K562 (cell line): Measurements from ENCODE around the gene PIP4K2A. TPM values are rescaled to one million over a fixed set of nuclear protein-coding genes. Genes with fewer than 3 reads are reported as not detected.

Source experiments
- ATAC-seq: fragments of 200-7000 bp; cut with Tn5 transposase; 3 replicates; pipeline ENCODE4 v1.9.1; 2020; ENCODE audit warnings: moderate library complexity
- BruUV-seq: library from RNA; stranded (reverse); fragments of 400-500 nt; replicated peaks from 2 replicates; lab custom pipeline; 2021; lab: Mats Ljungman, UMichigan
- CTCF ChIA-PET: fragments of 300-600 bp; formaldehyde crosslinking; extraction: SDS; loops from one replicate; lab custom pipeline; 2021; ENCODE audit warnings: low intra/inter-chr PET ratio; lab: Yijun Ruan, JAX
- POLR2A ChIA-PET: fragments of 300-600, 350-650 bp; sonication (Branson Sonifier 250); formaldehyde crosslinking; extraction: SDS; loops from one replicate; lab custom pipeline; 2021; ENCODE audit warnings: antibody characterized with exemption, inconsistent platforms; lab: Yijun Ruan, JAX
- DNase-seq, 4 experiments: peaks; one replicate each; pipeline versions ENCODE4 v3.0.0 to v3.0.0-alpha.2; 2011 to 2018; ENCODE audit warnings: low spot score in 3 of 4, mixed read lengths in 3 of 4; ENCODE audit errors: extremely low read depth in 1 of 4
- FAIRE-seq: peaks from 2 replicates; lab custom pipeline; 2011; peaks lifted over from hg19 to GRCh38; lab: Jason Lieb, UNC
- H2AFZ ChIP-seq: 2 replicates; pipeline ENCODE4 v1.6.0; 2011; ENCODE audit warnings: low read depth, low read length, control low read depth, inconsistent platforms
- H3K27ac ChIP-seq: fragments of 200-600 bp; 3 replicates; pipeline ENCODE4 v1.8.0; 2011; ENCODE audit warnings: low read depth, mild to moderate bottlenecking, control low read depth, inconsistent platforms, low read length, moderate library complexity, mixed read lengths; ENCODE audit errors: extremely low read depth
- H3K27me3 ChIP-seq, 2 experiments: fragments of 300-600 bp in 1 of 2; 2 replicates in 1 of 2; 3 replicates in 1 of 2; pipeline versions ENCODE4 v1.6.0 to v1.8.0; 2011; ENCODE audit warnings: inconsistent platforms in 2 of 2, low read length in 2 of 2, mild to moderate bottlenecking in 1 of 2, mixed read lengths in 1 of 2, moderate library complexity in 1 of 2; ENCODE audit not compliant: control insufficient read depth in 2 of 2, insufficient read depth in 2 of 2
- H3K36me3 ChIP-seq: fragments of 300-600 bp; 3 replicates; pipeline ENCODE4 v1.8.0; 2011; ENCODE audit warnings: mild to moderate bottlenecking, low read length, inconsistent platforms; ENCODE audit not compliant: control insufficient read depth, insufficient read depth
- H3K4me1 ChIP-seq, 2 experiments: fragments of 200-600 bp in 1 of 2; replicated peaks in 1 of 2; 2 replicates in 1 of 2; 3 replicates in 1 of 2; pipeline versions ENCODE4 v1.5.1 to v1.8.0; 2011; ENCODE audit warnings: inconsistent platforms in 2 of 2, low read length in 2 of 2, mild to moderate bottlenecking in 1 of 2, mixed read lengths in 1 of 2, moderate library complexity in 1 of 2; ENCODE audit not compliant: control insufficient read depth in 2 of 2, insufficient read depth in 2 of 2
- H3K4me2 ChIP-seq: 2 replicates; pipeline ENCODE4 v1.6.1; 2011; ENCODE audit warnings: low read length, control low read depth, inconsistent platforms, mixed read lengths; ENCODE audit not compliant: insufficient read depth
- H3K4me3 ChIP-seq: fragments of 200-600 bp; sonication (generic), shearing (Covaris generic); 2 replicates; pipeline ENCODE4 v1.5.1; 2016; ENCODE audit warnings: control low read depth, inconsistent platforms
- H3K79me2 ChIP-seq: fragments of 200-600 bp; 3 replicates; pipeline ENCODE4 v1.8.0; 2011; ENCODE audit warnings: low read length, inconsistent platforms; ENCODE audit not compliant: control insufficient read depth, insufficient read depth
- H3K9ac ChIP-seq, 2 experiments: 2 replicates each; pipeline versions ENCODE4 v1.6.0 to v1.6.1; 2011; ENCODE audit warnings: low read depth in 2 of 2, low read length in 2 of 2, control low read depth in 1 of 2, inconsistent platforms in 1 of 2, mild to moderate bottlenecking in 1 of 2, mixed read lengths in 1 of 2; ENCODE audit not compliant: insufficient read depth in 1 of 2
- H3K9me1 ChIP-seq: one replicate; pipeline ENCODE4 v1.6.0; 2011; ENCODE audit warnings: inconsistent platforms, mild to moderate bottlenecking, low read length, moderate library complexity; ENCODE audit not compliant: control insufficient read depth, insufficient read depth
- H3K9me3 ChIP-seq: replicated peaks from 2 replicates; pipeline ENCODE4 v1.5.1; 2011; ENCODE audit warnings: low read depth, low read length, inconsistent platforms; ENCODE audit not compliant: control insufficient read depth, insufficient read depth
- H4K20me1 ChIP-seq: replicated peaks from 2 replicates; pipeline ENCODE4 v1.6.1; 2011; ENCODE audit warnings: low read length, inconsistent platforms, mixed read lengths; ENCODE audit not compliant: control insufficient read depth, insufficient read depth
- ATF2 ChIP-seq: sonication (generic); formaldehyde crosslinking; IDR thresholded peaks from 2 replicates; pipeline ENCODE4 v1.8.1; 2022; ENCODE audit warnings: missing genetic modification reagents
- CCNT2 ChIP-seq: IDR thresholded peaks from 2 replicates; pipeline ENCODE4 v1.6.1; 2011; ENCODE audit warnings: borderline replicate concordance, low read depth, mild to moderate bottlenecking, moderate library complexity, mixed read lengths, low read length; ENCODE audit not compliant: insufficient read length; ENCODE audit errors: extremely low read depth
- ETS2 ChIP-seq: IDR thresholded peaks from 2 replicates; pipeline ENCODE4 v1.6.1; 2016; ENCODE audit warnings: borderline replicate concordance, missing genetic modification characterization, mild to moderate bottlenecking, moderate library complexity, missing compliant biosample characterization; ENCODE audit not compliant: poor library complexity, severe bottlenecking
- FOXJ2 ChIP-seq: fragments of 200-800 bp; sonication (Bioruptor generic); IDR thresholded peaks from 2 replicates; pipeline ENCODE4 v1.6.1; 2016; ENCODE audit warnings: missing genetic modification characterization, missing compliant biosample characterization
- NCOA1 ChIP-seq: fragments of 450-650 bp; IDR thresholded peaks from 2 replicates; pipeline ENCODE4 v1.6.1; 2016; ENCODE audit warnings: low read depth
- NELFE ChIP-seq: IDR thresholded peaks from 2 replicates; pipeline ENCODE4 v1.6.1; 2011; ENCODE audit warnings: mild to moderate bottlenecking; ENCODE audit not compliant: insufficient read depth, insufficient read length
- NFYB ChIP-seq: IDR thresholded peaks from 2 replicates; pipeline ENCODE4 v1.6.1; 2011; ENCODE audit warnings: mild to moderate bottlenecking, moderate library complexity; ENCODE audit not compliant: insufficient read length; ENCODE audit errors: extremely low read depth
- NR2C2 ChIP-seq, 2 experiments: fragments of 200-800 bp in 1 of 2; sonication (Bioruptor generic) in 1 of 2; sonication (generic) in 1 of 2; formaldehyde crosslinking in 1 of 2; IDR thresholded peaks; 2 replicates each; pipeline versions ENCODE4 v1.6.1 to v1.8.0; 2016 to 2022; ENCODE audit warnings: mild to moderate bottlenecking in 1 of 2, missing compliant biosample characterization in 1 of 2, missing genetic modification characterization in 1 of 2, missing genetic modification reagents in 1 of 2
- PHF21A ChIP-seq: fragments of 450-650 bp; IDR thresholded peaks from 2 replicates; pipeline ENCODE4 v1.6.1; 2017; ENCODE audit warnings: low read depth, borderline replicate concordance
- TAL1 ChIP-seq: fragments of 450-650 bp; IDR thresholded peaks from 2 replicates; pipeline ENCODE4 v1.6.1; 2016; ENCODE audit warnings: mild to moderate bottlenecking
- ZBTB2 ChIP-seq: fragments of 450-650 bp; IDR thresholded peaks from 2 replicates; pipeline ENCODE4 v1.6.1; 2016; ENCODE audit warnings: antibody characterized with exemption
- ZKSCAN3 ChIP-seq: fragments of 250-450 bp; sonication (Bioruptor Pico); IDR thresholded peaks from 2 replicates; pipeline ENCODE4 v1.4.0; 2020
- ZNF165 ChIP-seq: fragments of 250-450 bp; sonication (Bioruptor Pico); IDR thresholded peaks from 2 replicates; pipeline ENCODE4 v1.4.0; 2020; ENCODE audit warnings: borderline replicate concordance
- ZNF24 ChIP-seq: fragments of 450-650 bp; IDR thresholded peaks from 2 replicates; pipeline ENCODE4 v1.6.1; 2016
- WGBS: fragments of 100-300 bp; shearing (Covaris generic); methylation state at CpG from one replicate; pipeline ENCODE4 v1.1.6; 2016; ENCODE audit warnings: low coverage, mixed read lengths; ENCODE audit not compliant: insufficient coverage; ENCODE audit errors: missing lambda C conversion rate; 5-methylcytosine and 5-hydroxymethylcytosine counted together
- in situ Hi-C: fragments of 300-500 bp; cut with MboI; formaldehyde crosslinking; loops from 4 replicates; pipeline ENCODE4 v1.15.0; 2018; ENCODE audit warnings: inconsistent platforms, mixed read lengths
- intact Hi-C: fragments of 100-400 bp; cut with micrococcal nuclease; formaldehyde crosslinking; loops from 2 replicates; pipeline ENCODE4 v1.14.2; 2022
- polyA plus RNA-seq, 8 experiments: library from polyadenylated mRNA; depleted of rRNA in 4 of 8; stranded (reverse) in 5 of 8; unstranded in 3 of 8; fragments of >200 nt; fragmentation: Nextera tagmentation in 2 of 8; fragmentation: Illumina TruSeq in 1 of 8; extraction: Ambion mirVana in 2 of 8; extraction: Trizol in 1 of 8; gene quantifications; 2 replicates each; pipeline versions ENCODE4 v1.2.1 to v1.2.3, GENCODE V29; 2011 to 2014; ENCODE audit warnings: inconsistent platforms in 1 of 8, missing spikeins in 1 of 8
- total RNA-seq, 7 experiments: library from RNA; depleted of rRNA in 6 of 7; stranded (reverse); fragments of >200 nt in 6 of 7; fragmentation: Illumina TruSeq in 2 of 7; extraction: Trizol in 2 of 7; gene quantifications; 2 replicates each; pipeline versions ENCODE4 v1.2.1 to v1.2.3, GENCODE V29; 2011 to 2021; ENCODE audit warnings: low replicate concordance in 1 of 7

Gene PIP4K2A
- total and polyA plus RNA-seq, 9 of the 15 experiments (the other 6 are each of a cell fraction or from before 2014, with no cell fraction given): 35.6 to 117 (median 71.9) TPM

GRCh38 chr10:22588462-22588861 lies 125.9 kb downstream of the PIP4K2A start:
- no peak for DNase-seq
- ChIA-PET CTCF (no interaction called here), POLR2A (no interaction called here)
- H3K4me2 ChIP-seq: no peak overlapping the region
- intact Hi-C loops: no loop called here
- no peak for ATAC-seq
- no peak overlapping the region for H3K4me3 ChIP-seq
- in situ Hi-C loops: no loop called here
- H3K36me3 ChIP-seq: peaks cover 81% of the 10 kb centered on the region
- H3K4me1 ChIP-seq: peaks cover 0 to 9% of the 10 kb centered on the region in 2 experiments; a peak in 1 of 5 replicates
- H3K9ac ChIP-seq: no peak overlapping the region
- no peaks in the 10 kb centered on the region for H3K9me3 ChIP-seq
- no peaks in the 10 kb centered on the region for H3K9me1 ChIP-seq
- H2AFZ ChIP-seq: no peak overlapping the region
- no peak for FAIRE-seq
- WGBS: 88% methylated on average over 1 of the region's 1 CpG
- no peaks in the 10 kb centered on the region for H3K27me3 ChIP-seq
- 0 out of 3 replicates have a peak, but pooled peaks cover 6% of the 10 kb centered on the region for H3K79me2 ChIP-seq
- BruUV-seq: no TSS peak
- H3K27ac ChIP-seq: no peak overlapping the region
- H4K20me1 ChIP-seq: no peaks in the 10 kb centered on the region
- peak; percentile 56; the same call in 1 of the 2 replicates for TF ChIP-seq ZNF24
- TF ChIP-seq NELFE: no peak
- TF ChIP-seq, all 486 proteins: peak for 1

GRCh38 chr10:22583683-22584082 lies 130.7 kb downstream of the PIP4K2A start:
- CTCF ChIA-PET: interaction anchor here (0.6 kb wide), 1 partner anchor 13 kb away, joined by 3 read pairs; no protein-coding TSS in a partner anchor
- Histone ChIP-seq H3K4me3 (no peak overlapping the region), H3K9me1 (no peaks in the 10 kb centered on the region), H3K9ac (no peak overlapping the region), H3K27me3 (no peaks in the 10 kb centered on the region), H3K4me1 (no peaks in the 10 kb centered on the region), H3K27ac (no peak overlapping the region), H3K9me3 (no peaks in the 10 kb centered on the region), H3K36me3 (peaks cover 77% of the 10 kb centered on the region), H2AFZ (no peak overlapping the region), H3K79me2 (no peaks in the 10 kb centered on the region), H3K4me2 (no peak overlapping the region), H4K20me1 (no peaks in the 10 kb centered on the region)
- in situ Hi-C loops: no loop called here
- no TSS peak for BruUV-seq
- no peak for DNase-seq
- WGBS: 96% methylated on average over 4 of the region's 5 CpGs
- POLR2A ChIA-PET: interaction anchor here (0.5 to 1.0 kb wide), 3 partner anchors 8 to 35 kb away, joined by 3 to 5 read pairs (median 3); no protein-coding TSS in a partner anchor
- intact Hi-C loops: no loop called here
- no peak for FAIRE-seq
- no peak for ATAC-seq
- TF ChIP-seq NFYB (no peak), CCNT2 (no peak), NCOA1 (no peak), ZBTB2 (no peak), NR2C2 (CRISPR knock-in tag; IDR thresholded peaks at IDR 0.05) (no peak), NR2C2 (tag; IDR thresholded peaks at IDR 0.05) (no peak), TAL1 (no peak), ATF2 (CRISPR knock-in tag) (no peak), ZKSCAN3 (CRISPR knock-in tag) (no peak), PHF21A (no peak), ETS2 (tag) (no peak), FOXJ2 (tag) (no peak), ZNF165 (CRISPR knock-in tag) (no peak)
